ENCODE measurements around the gene C19orf25.

C19orf25 gene

DNA sequence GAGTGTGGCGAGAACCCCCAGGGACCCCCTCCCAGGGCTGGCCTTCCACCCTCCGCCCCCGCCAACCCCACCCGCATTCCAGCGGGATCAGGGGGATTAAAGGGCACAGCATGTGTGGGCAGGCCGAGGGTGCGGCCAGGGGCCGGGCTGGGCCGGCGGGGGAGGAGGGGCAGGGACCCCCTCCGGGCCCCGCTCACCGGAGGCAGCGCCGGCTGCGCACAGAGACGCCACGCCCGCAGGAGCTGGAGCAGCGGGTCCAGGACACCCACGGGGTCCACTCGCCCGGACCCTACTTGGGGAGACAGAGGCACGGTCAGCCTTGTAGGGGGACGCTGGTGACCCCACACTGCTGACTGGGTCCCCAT lies 31.4 kb upstream of the C19orf25 start:
- H3K4me2 ChIP-seq (ENCODE audit: low read length), result no peak overlapping the region
- WGBS (ENCODE audit: extremely low coverage, insufficient coverage, low lambda C conversion rate), result no CpG with 5 or more reads among the region's 25 CpGs
- no peaks in the 10 kb centered on the region for H3K79me1 ChIP-seq (ENCODE audit: low read length)
- no peak overlapping the region for H3K4me3 ChIP-seq (ENCODE audit: low read length)
- no peak overlapping the region for H3K9ac ChIP-seq (ENCODE audit: low read length)
- no peaks in the 10 kb centered on the region for H3K36me3 ChIP-seq (ENCODE audit: control insufficient read depth, insufficient read depth, low read length)
- H4K5ac ChIP-seq (ENCODE audit: low read length), result no peak overlapping the region
- H2BK120ac ChIP-seq (ENCODE audit: low read depth, low read length), result no peak overlapping the region
- H2BK15ac ChIP-seq (replicated peaks; ENCODE audit: low read depth), result no peak overlapping the region
- no peak overlapping the region for H3K27ac ChIP-seq (ENCODE audit: low read depth, low read length)
- no peak overlapping the region for H3K23ac ChIP-seq (ENCODE audit: low read length)
- H3K4ac ChIP-seq (ENCODE audit: low read depth, low read length), result no peak overlapping the region
- no peak for DNase-seq
- no peak overlapping the region for H2BK5ac ChIP-seq (ENCODE audit: low read length)
- no peak overlapping the region for H4K8ac ChIP-seq (ENCODE audit: low read depth, low read length)
- no peak overlapping the region for H2AK5ac ChIP-seq (ENCODE audit: low read length)
- H3K56ac ChIP-seq (ENCODE audit: low read length), result no peak overlapping the region
- no peaks in the 10 kb centered on the region for H3K4me1 ChIP-seq (ENCODE audit: control insufficient read depth, low read depth, low read length)
- no peak overlapping the region for H3K18ac ChIP-seq (ENCODE audit: low read length)
- H3K79me2 ChIP-seq (ENCODE audit: control insufficient read depth, insufficient read depth, low read length), result no peaks in the 10 kb centered on the region
- H3K27me3 ChIP-seq (ENCODE audit: insufficient read depth, low read length, poor library complexity), result no peaks in the 10 kb centered on the region

DNA sequence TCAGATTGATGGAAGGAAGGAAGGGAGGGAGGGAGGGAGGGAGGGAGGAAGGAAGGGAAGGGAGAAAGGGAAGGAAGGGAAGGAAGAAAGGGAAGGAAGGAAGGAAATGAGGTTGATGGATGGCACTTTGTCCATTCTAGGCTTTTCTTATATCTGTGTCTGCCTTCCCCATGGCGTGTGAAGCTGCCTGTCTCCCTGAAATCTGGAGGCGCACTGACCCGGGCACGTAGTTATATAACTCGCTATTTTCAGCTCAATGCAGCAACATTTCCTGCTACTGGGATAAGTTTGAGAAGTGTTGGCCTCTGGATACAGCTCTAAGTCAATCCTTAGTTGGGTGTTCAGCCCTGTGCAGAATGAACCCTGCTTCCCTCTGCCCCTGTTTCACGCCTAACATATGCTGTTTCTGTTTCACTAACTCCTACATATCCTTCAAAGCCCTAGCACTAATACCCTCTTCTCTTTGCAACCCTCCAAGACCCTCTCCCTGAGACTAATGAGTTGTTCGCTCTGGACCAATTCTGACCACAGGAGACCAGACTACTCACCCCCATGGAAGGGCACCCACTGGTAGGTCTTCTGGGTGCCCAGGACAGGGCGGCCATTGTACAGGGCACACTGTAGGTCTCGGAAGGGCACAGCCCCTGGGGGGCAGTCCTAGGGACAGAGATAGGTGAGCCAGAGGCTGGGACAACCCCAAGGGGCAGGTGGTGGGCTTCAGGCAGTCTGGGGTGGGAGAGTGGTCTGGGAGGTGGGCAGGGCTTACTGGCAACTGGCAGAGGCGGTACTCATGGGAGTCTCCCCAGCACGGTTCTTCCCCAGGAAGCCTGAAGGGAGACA lies 30.8 kb upstream of the C19orf25 start:
- H2AK5ac ChIP-seq (ENCODE audit: low read length), result no peak overlapping the region
- no peaks in the 10 kb centered on the region for H3K4me1 ChIP-seq (ENCODE audit: control insufficient read depth, low read depth, low read length)
- WGBS (ENCODE audit: extremely low coverage, insufficient coverage, low lambda C conversion rate), result no CpG with 5 or more reads among the region's 11 CpGs
- no peak overlapping the region for H4K5ac ChIP-seq (ENCODE audit: low read length)
- H3K9ac ChIP-seq (ENCODE audit: low read length), result no peak overlapping the region
- H3K4me2 ChIP-seq (ENCODE audit: low read length), result no peak overlapping the region
- H3K4me3 ChIP-seq (ENCODE audit: low read length), result no peak overlapping the region
- no peak overlapping the region for H2BK15ac ChIP-seq (replicated peaks; ENCODE audit: low read depth)
- H3K79me1 ChIP-seq (ENCODE audit: low read length), result no peaks in the 10 kb centered on the region
- H3K27ac ChIP-seq (ENCODE audit: low read depth, low read length), result no peak overlapping the region
- no peaks in the 10 kb centered on the region for H3K79me2 ChIP-seq (ENCODE audit: control insufficient read depth, insufficient read depth, low read length)
- no peak overlapping the region for H3K56ac ChIP-seq (ENCODE audit: low read length)
- H3K27me3 ChIP-seq (ENCODE audit: insufficient read depth, low read length, poor library complexity), result no peaks in the 10 kb centered on the region
- no peak overlapping the region for H4K8ac ChIP-seq (ENCODE audit: low read depth, low read length)
- H3K4ac ChIP-seq (ENCODE audit: low read depth, low read length), result no peak overlapping the region
- DNase-seq, result no peak
- no peak overlapping the region for H2BK5ac ChIP-seq (ENCODE audit: low read length)
- H3K36me3 ChIP-seq (ENCODE audit: control insufficient read depth, insufficient read depth, low read length), result no peaks in the 10 kb centered on the region
- H3K23ac ChIP-seq (ENCODE audit: low read length), result no peak overlapping the region
- no peak overlapping the region for H3K18ac ChIP-seq (ENCODE audit: low read length)
- H2BK120ac ChIP-seq (ENCODE audit: low read depth, low read length), result no peak overlapping the region

DNA sequence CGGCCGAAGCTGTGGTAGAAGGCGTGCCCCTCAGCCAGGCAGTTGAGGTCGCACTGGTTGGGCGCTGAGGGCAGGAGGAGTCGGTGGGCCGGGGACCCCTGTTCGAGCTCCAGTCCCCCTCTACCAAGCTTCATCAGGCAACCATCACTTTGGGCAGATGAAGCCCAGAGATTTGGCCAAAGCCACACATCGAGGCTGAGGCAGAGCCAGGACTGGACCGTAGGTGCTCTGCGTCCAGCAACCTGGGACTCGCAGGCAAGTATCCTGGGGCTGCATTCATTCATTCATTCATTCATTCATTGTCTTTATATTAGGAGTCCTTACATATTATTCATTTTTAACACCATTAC lies 29.5 kb upstream of the C19orf25 start:
- H3K23ac ChIP-seq (ENCODE audit: low read length), result no peak overlapping the region
- peak overlapping the region; percentile 19 for H3K4me2 ChIP-seq (ENCODE audit: low read length)
- H3K36me3 ChIP-seq (ENCODE audit: control insufficient read depth, insufficient read depth, low read length), result no peaks in the 10 kb centered on the region
- no peaks in the 10 kb centered on the region for H3K79me1 ChIP-seq (ENCODE audit: low read length)
- WGBS (ENCODE audit: extremely low coverage, insufficient coverage, low lambda C conversion rate), result no CpG with 5 or more reads among the region's 12 CpGs
- H3K9ac ChIP-seq (ENCODE audit: low read length), result no peak overlapping the region
- no peaks in the 10 kb centered on the region for H3K79me2 ChIP-seq (ENCODE audit: control insufficient read depth, insufficient read depth, low read length)
- no peaks in the 10 kb centered on the region for H3K4me1 ChIP-seq (ENCODE audit: control insufficient read depth, low read depth, low read length)
- H3K27ac ChIP-seq (ENCODE audit: low read depth, low read length), result no peak overlapping the region
- no peak overlapping the region for H4K8ac ChIP-seq (ENCODE audit: low read depth, low read length)
- no peak overlapping the region for H3K4ac ChIP-seq (ENCODE audit: low read depth, low read length)
- no peak overlapping the region for H2BK5ac ChIP-seq (ENCODE audit: low read length)
- no peak for DNase-seq
- no peak overlapping the region for H3K18ac ChIP-seq (ENCODE audit: low read length)
- no peak overlapping the region for H3K4me3 ChIP-seq (ENCODE audit: low read length)
- H2AK5ac ChIP-seq (ENCODE audit: low read length), result no peak overlapping the region
- H2BK15ac ChIP-seq (replicated peaks; ENCODE audit: low read depth), result no peak overlapping the region
- peak overlapping the region; percentile 62 for H3K56ac ChIP-seq (ENCODE audit: low read length)
- no peak overlapping the region for H2BK120ac ChIP-seq (ENCODE audit: low read depth, low read length)
- no peaks in the 10 kb centered on the region for H3K27me3 ChIP-seq (ENCODE audit: insufficient read depth, low read length, poor library complexity)
- H4K5ac ChIP-seq (ENCODE audit: low read length), result no peak overlapping the region

DNA sequence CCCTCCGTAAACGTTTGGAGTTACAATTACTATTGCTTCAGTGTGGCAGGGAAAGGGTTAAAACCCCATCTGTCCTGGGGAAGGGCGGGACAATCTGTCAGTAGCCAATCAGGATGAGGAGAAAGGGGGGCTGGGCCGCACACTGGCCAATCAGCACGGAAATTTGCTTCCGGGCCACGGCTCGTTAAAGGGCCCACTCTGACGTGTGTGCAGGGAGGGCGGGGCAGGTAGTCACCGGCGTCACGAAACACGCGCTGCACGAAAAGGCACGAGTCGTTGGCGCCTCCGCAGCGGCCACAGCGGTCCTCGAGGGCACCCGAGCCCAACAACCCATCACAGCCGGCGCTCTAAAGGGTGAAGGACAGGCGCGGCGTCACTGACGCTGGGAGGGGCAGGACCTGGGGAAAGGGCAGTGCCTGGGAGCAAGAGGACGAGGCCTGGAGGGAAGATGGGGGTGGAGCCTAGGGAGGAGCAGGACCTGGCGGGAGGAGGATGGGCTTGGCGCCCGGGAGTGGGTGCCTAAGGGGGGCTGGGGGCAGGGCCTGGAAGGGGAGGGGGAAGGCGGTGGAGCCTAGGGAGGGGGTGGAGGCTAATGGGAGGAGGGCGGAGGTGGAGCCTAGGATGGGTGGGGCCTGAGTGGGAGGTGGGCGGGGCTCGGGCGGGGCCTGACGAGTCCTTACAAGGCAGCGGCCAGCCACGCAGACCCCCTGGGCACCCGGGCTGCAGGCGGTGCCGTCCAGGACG lies 28.9 kb upstream of the C19orf25 start:
- Histone ChIP-seq H3K79me1 (ENCODE audit: low read length) (no peaks in the 10 kb centered on the region), H3K4me3 (ENCODE audit: low read length) (peak overlapping the region; percentile 24), H2BK120ac (ENCODE audit: low read depth, low read length) (no peak overlapping the region), H3K4ac (ENCODE audit: low read depth, low read length) (no peak overlapping the region), H2BK15ac (replicated peaks; ENCODE audit: low read depth) (no peak overlapping the region), H3K79me2 (ENCODE audit: control insufficient read depth, insufficient read depth, low read length) (no peaks in the 10 kb centered on the region), H3K23ac (ENCODE audit: low read length) (no peak overlapping the region), H3K18ac (ENCODE audit: low read length) (no peak overlapping the region), H3K36me3 (ENCODE audit: control insufficient read depth, insufficient read depth, low read length) (no peaks in the 10 kb centered on the region), H4K8ac (ENCODE audit: low read depth, low read length) (no peak overlapping the region), H2BK5ac (ENCODE audit: low read length) (peak overlapping the region; percentile 33), H3K9ac (ENCODE audit: low read length) (peak overlapping the region; percentile 68), H3K4me2 (ENCODE audit: low read length) (peak overlapping the region; percentile 47), H3K4me1 (ENCODE audit: control insufficient read depth, low read depth, low read length) (no peaks in the 10 kb centered on the region), H2AK5ac (ENCODE audit: low read length) (no peak overlapping the region), H3K27ac (ENCODE audit: low read depth, low read length) (peak overlapping the region; percentile 8), H4K5ac (ENCODE audit: low read length) (no peak overlapping the region), H3K56ac (ENCODE audit: low read length) (peak overlapping the region; percentile 92), H3K27me3 (ENCODE audit: insufficient read depth, low read length, poor library complexity) (no peaks in the 10 kb centered on the region)
- DNase-seq, result peak; percentile 98
- no CpG with 5 or more reads among the region's 46 CpGs for WGBS (ENCODE audit: extremely low coverage, insufficient coverage, low lambda C conversion rate)

DNA sequence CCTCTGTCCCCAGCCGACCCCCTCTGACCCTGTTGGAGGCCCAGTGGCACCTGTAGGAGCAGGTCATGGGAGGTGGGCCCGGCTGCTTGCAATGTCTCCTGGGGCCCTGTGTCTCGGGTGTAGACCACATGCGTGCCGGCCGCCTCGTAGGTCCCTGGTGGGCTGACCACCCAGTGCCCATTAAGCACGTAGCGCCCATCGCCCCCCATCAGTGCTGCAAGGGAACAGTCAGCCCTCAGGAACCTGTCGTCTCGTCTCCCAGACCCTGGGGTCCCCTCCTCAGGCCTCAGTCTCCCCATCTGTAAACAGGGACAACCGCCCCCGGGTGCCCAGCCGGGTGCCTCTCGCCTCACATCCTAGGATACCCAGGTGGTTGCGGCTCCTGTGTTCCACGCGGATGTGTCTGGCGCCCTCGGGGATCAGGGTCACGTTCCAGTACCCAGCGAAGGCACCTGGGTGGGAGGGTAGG lies 28.2 kb upstream of the C19orf25 start:
- Histone ChIP-seq H3K27ac (ENCODE audit: low read depth, low read length) (no peak overlapping the region), H4K5ac (ENCODE audit: low read length) (no peak overlapping the region), H3K79me1 (ENCODE audit: low read length) (no peaks in the 10 kb centered on the region), H3K56ac (ENCODE audit: low read length) (peak overlapping the region; percentile 76), H2BK15ac (replicated peaks; ENCODE audit: low read depth) (no peak overlapping the region), H3K4me3 (ENCODE audit: low read length) (no peak overlapping the region), H3K4me1 (ENCODE audit: control insufficient read depth, low read depth, low read length) (no peaks in the 10 kb centered on the region), H3K4ac (ENCODE audit: low read depth, low read length) (no peak overlapping the region), H3K23ac (ENCODE audit: low read length) (no peak overlapping the region), H2BK120ac (ENCODE audit: low read depth, low read length) (no peak overlapping the region), H3K79me2 (ENCODE audit: control insufficient read depth, insufficient read depth, low read length) (no peaks in the 10 kb centered on the region), H3K27me3 (ENCODE audit: insufficient read depth, low read length, poor library complexity) (no peaks in the 10 kb centered on the region), H2AK5ac (ENCODE audit: low read length) (no peak overlapping the region), H3K18ac (ENCODE audit: low read length) (no peak overlapping the region), H2BK5ac (ENCODE audit: low read length) (no peak overlapping the region), H3K36me3 (ENCODE audit: control insufficient read depth, insufficient read depth, low read length) (no peaks in the 10 kb centered on the region), H4K8ac (ENCODE audit: low read depth, low read length) (no peak overlapping the region), H3K9ac (ENCODE audit: low read length) (no peak overlapping the region), H3K4me2 (ENCODE audit: low read length) (no peak overlapping the region)
- no peak for DNase-seq
- no CpG with 5 or more reads among the region's 23 CpGs for WGBS (ENCODE audit: extremely low coverage, insufficient coverage, low lambda C conversion rate)

Data from mesendoderm (in vitro differentiated cells).